Adrenal gland (tissue), 5 donors: ENCODE data around the gene BMERB1.

ENCODE experiments used
- POLR2A ChIP-seq, 2 donors: fragments of 450-650 bp; IDR thresholded peaks; one replicate each; pipeline ENCODE4 v1.6.1; 2017; ENCODE audit warnings: antibody characterized with exemption in 2 of 2, mild to moderate bottlenecking in 2 of 2, moderate library complexity in 1 of 2
- TF ChIP-seq, protein P1 (sequence below), 6 experiments: fragments of 450-650 bp in 4 of 6; fragments of 200-600 bp in 2 of 6; sonication (generic) in 1 of 6; IDR thresholded peaks; 1 replicate in 5 of 6; 2 replicates in 1 of 6; pipeline versions ENCODE4 v1.5.1 to v1.8.0; 2016 to 2021; ENCODE audit warnings: antibody characterized with exemption in 6 of 6, mild to moderate bottlenecking in 2 of 6, moderate library complexity in 1 of 6
- donor health status: DM: no; HTN: no; CAD: no.

DNA sequence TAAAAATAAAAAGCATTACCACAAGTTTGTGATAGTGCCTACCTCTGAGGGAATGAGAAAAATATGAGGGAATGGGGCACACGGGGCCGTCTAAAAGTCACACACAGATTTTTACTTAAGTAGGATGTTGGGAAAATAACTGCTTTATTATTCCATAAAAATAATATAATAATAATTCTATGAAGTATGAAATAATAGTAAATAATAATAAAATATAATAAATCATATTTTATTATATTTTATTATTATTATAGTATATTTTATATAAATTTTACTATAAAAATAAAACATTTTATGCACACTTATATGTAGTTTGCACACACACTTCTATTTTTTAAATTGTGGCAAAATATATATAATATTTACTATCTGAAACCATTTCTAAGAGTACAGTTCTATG, 92.3 kb downstream of the BMERB1 start:
- no peak for TF ChIP-seq POLR2A (IDR thresholded peaks at IDR 0.05)
- TF ChIP-seq, protein P1, sequence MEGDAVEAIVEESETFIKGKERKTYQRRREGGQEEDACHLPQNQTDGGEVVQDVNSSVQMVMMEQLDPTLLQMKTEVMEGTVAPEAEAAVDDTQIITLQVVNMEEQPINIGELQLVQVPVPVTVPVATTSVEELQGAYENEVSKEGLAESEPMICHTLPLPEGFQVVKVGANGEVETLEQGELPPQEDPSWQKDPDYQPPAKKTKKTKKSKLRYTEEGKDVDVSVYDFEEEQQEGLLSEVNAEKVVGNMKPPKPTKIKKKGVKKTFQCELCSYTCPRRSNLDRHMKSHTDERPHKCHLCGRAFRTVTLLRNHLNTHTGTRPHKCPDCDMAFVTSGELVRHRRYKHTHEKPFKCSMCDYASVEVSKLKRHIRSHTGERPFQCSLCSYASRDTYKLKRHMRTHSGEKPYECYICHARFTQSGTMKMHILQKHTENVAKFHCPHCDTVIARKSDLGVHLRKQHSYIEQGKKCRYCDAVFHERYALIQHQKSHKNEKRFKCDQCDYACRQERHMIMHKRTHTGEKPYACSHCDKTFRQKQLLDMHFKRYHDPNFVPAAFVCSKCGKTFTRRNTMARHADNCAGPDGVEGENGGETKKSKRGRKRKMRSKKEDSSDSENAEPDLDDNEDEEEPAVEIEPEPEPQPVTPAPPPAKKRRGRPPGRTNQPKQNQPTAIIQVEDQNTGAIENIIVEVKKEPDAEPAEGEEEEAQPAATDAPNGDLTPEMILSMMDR (IDR thresholded peaks at IDR 0.05), result no peak
